H1 (cell line): Measurements from ENCODE around the gene NAT9. TPM values are rescaled to one million over a fixed set of nuclear protein-coding genes. Genes with fewer than 3 reads are reported as not detected.

Source experiments
- GABPA ChIP-seq: IDR thresholded peaks from 2 replicates; pipeline ENCODE4 v1.6.1; 2011; ENCODE audit warnings: mild to moderate bottlenecking, low read length, moderate library complexity, borderline replicate concordance; ENCODE audit not compliant: insufficient read depth
- SP1 ChIP-seq: IDR thresholded peaks from 2 replicates; pipeline ENCODE4 v1.6.1; 2011; ENCODE audit warnings: low read depth, low read length
- polyA plus RNA-seq, 7 experiments: library from polyadenylated mRNA; depleted of rRNA in 3 of 7; stranded (reverse) in 5 of 7; unstranded in 2 of 7; fragments of >200 nt in 5 of 7; fragments of 200-250 nt in 2 of 7; gene quantifications; 1 replicate in 5 of 7; 2 replicates in 1 of 7; 4 replicates in 1 of 7; pipeline versions ENCODE4 v1.2.1 to v1.2.3, GENCODE V29; 2011 to 2013; ENCODE audit warnings: missing spikeins in 2 of 7, mixed read lengths in 2 of 7
- total RNA-seq: library from RNA; stranded (reverse); fragmentation: NEBNext Ultra II Directional; extraction: Animal tissue kit (Norgen Biotek cat#: 25700); gene quantifications from 2 replicates; pipeline ENCODE4 v1.2.1, GENCODE V29; 2021

The NAT9 gene
- total and polyA plus RNA-seq, 2 of the 8 experiments (the other 6 are each of a cell fraction or from before 2014, with no cell fraction given), result 32.3 to 42.7 TPM

DNA sequence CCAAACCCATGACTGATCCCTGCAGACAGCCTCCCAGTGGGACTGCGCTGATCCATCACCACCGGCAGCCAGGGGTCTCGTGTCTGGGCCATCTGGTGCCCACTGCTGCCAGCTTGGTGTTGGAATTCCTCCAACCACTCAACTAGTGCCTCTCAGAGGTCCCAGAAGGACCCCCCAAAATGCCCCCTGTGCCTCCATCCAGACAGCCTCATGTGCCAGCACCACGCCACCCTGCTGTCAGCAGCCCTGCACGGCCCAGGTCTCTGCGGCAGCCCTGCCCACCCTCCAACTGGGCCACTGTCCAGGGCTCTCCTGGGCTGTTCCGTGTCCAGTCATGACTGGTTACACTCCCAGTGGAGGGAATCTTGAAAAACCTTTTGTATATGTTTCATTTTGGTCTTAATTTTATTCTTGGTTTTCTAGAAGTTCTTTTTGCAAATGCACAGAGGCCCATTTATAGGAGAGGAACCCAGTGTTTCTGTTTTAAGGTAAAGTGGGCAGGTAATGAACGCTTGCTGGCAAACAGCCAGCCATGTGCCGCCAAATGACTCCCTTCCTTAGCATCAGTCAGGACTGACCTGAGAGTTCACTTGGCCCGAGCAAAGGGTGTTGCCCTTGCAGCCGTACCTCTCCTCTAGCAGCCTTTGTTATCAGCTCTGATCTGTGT is 48.9 kb upstream of the NAT9 start (continued):
- TF ChIP-seq GABPA, result no peak
- TF ChIP-seq SP1, result no peak
